C4-2B (cell line): Measurements from ENCODE around the gene IER3.

Experiments
- H3K27ac ChIP-seq: fragments of 450-650 bp; 2 replicates; pipeline ENCODE4 v1.5.1; 2017
- CTCF ChIP-seq: fragments of 450-650 bp; conservative IDR thresholded peaks from 2 replicates; pipeline ENCODE4 v1.5.1; 2017; ENCODE audit warnings: mild to moderate bottlenecking
- ZFX ChIP-seq: fragments of 450-650 bp; IDR thresholded peaks from 2 replicates; pipeline ENCODE4 v1.6.1; 2017

IER3 gene

GRCh38 chr6:30781743-30782424 is 37.5 kb upstream of the IER3 start:
- peak overlapping the region; percentile 74 for H3K27ac ChIP-seq
- TF ChIP-seq CTCF, result no peak
- no peak for TF ChIP-seq ZFX

GRCh38 chr6:30781395-30781742 is 37.0 kb upstream of the IER3 start:
- H3K27ac ChIP-seq, result peak overlapping the region; percentile 74
- TF ChIP-seq CTCF (no peak), ZFX (no peak)

GRCh38 chr6:30780642-30780920 is 36.2 kb upstream of the IER3 start:
- no peak for TF ChIP-seq ZFX
- no peak for TF ChIP-seq CTCF
- peak overlapping the region; percentile 85 for H3K27ac ChIP-seq

GRCh38 chr6:30779850-30780641 is 35.7 kb upstream of the IER3 start:
- peak overlapping the region; percentile 85 for H3K27ac ChIP-seq
- TF ChIP-seq ZFX (no peak), CTCF (no peak)

GRCh38 chr6:30778001-30778635 is 33.8 kb upstream of the IER3 start:
- TF ChIP-seq ZFX (no peak), CTCF (no peak)

GRCh38 chr6:30777155-30777485 is 32.8 kb upstream of the IER3 start:
- TF ChIP-seq CTCF (no peak), ZFX (no peak)
- H3K27ac ChIP-seq, result peak overlapping the region; percentile 85

More at GRCh38 chr6:30778001-30778635, 33.8 kb upstream of the IER3 start:
- H3K27ac ChIP-seq, result peak overlapping the region; percentile 85

- peak overlapping the region; percentile 85 for H3K27ac ChIP-seq
- TF ChIP-seq CTCF (no peak), ZFX (no peak)
Measured at GRCh38 chr6:30776390-30777154, 32.2 kb upstream of the IER3 start.
